GM21723 (cell line): Measurements from ENCODE around the gene SLC49A3.
A peak's percentile ranks its signal among the peaks of the same experiment; 100 is the strongest.
"Not testable (repeated sequence)": the region's sequence is repeated elsewhere in the genome, so short reads cannot be mapped to it uniquely, and the experiment has no call there.

Experiments
- ATAC-seq: cut with Tn5 transposase; IDR thresholded peaks from one replicate; pipeline ENCODE4 v1.9.1; 2021; ENCODE audit warnings: mild to moderate bottlenecking, moderate library complexity; ENCODE audit not compliant: unreplicated experiment

Gene SLC49A3

DNA sequence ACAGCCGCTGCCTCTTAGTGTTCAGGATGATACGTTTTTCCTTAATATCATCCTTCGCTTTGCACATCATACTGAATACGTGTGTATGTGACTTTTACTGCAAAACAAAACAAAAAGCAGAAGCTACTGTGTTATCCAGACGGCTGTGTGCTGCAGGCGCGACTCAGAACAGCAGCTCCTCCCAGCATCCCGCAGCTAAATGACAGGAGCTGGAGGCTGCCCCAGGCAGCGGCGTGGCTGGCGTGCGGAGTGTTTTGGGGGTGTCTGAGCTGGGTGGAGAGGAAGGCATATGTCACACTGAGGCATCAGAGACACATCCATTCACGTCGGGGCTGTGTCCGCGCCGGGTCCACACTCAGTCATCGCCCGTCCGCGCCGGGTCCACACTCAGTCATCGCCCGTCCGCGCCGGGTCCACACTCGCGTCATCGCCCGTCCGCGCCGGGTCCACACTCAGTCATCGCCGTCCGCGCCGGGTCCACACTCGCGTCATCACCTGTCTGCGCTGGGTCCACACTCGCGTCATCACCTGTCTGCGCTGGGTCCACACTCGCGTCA, 33.3 kb upstream of the SLC49A3 start:
- no peak for ATAC-seq

DNA sequence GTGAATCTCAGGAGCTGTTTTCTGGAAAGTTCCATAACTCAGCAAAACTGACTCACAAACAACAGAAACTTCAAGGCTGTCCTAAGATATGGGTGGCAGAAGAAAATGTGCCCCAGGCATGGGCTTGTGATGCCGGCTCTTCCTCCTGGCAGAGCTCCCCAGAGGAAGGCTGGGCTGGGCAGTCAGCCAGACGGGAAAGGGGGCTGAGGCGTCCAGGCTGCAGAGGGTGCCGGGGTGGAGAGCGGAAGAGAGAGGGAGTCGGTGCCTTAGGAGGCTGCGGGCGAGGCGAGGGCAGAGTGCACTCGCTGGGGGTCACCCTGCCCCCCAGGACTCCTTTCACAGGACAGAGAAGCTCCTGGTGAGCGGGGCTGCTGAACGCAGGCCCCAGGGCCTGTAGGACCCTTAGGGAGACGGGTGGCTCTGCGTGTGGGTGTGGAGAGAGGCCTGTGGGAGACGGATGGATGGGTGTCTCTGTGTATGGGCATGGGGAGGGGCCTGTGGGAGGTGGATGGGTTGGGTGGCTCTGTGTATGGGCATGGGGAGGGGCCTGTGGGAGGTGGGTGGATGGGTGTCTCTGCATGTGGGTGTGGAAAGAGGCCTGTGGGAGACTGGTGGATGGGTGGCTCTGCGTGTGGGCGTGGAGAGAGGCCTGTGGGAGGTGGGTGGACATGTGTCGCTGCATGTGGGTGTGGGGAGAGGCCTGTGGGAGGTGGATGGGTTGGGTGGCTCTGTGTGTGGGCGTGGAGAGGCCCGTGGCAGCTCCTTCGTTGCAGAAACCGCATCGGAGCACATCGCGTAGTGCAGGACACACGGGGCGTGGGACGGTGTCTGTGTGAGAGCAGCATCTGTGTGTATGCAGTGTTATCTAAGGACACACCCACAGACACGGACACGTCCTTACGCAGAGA, 32.6 kb upstream of the SLC49A3 start:
- ATAC-seq: no peak

DNA sequence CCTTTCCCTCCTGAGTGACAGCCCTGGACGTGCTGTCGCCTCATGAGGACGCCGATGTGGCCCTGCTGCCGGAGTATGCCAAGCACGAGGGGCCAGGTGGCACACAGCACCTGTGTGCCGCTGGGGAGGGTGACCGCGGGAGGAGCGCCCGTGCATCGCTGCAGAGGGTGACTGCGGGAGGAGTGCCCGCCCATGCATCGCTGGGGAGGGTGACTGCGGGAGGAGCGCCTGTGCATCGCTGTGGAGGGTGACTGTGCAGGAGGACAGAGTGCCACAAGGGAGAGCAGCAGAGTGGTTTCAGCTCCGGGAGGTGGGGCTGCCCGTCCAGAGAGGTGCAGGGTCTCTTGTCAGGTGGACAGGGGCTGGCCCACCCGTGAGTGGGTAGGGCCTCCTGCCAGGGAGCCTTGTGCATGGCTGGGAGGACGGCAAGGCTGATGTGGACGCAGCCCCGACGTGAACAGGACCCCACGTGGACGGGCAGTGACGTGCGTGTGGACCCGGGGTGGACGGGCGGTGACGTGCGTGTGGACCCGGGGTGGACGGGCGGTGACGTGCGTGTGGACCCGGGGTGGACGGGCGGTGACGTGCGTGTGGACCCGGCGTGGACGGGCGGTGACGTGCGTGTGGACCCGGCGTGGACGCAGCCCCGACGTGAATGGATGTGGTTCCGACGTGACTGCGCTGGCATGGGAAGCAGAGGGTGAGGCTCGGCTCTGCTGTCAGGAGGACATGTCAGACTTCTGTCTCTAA, 31.3 kb upstream of the SLC49A3 start:
- no peak for ATAC-seq

DNA sequence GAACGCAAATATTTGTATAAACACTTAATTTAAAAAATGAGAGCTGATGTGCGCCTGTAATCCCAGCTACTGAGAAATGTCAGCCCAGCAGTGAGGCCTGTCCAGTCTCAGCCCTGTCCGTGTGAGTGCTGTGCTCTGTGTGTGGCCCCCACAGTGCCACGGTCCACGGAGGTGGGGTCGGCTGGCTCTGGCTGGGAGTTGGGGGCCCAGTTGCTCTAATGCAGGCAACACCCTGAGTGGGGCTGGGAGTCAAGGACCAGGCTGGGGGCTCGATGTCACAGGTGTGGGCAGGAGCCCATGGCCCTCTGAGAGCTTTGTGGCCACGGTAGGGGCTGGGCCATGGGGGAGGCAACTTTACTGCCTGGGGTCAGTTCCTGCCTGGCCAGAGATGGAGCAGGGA, 29.5 kb upstream of the SLC49A3 start:
- ATAC-seq: no peak

DNA sequence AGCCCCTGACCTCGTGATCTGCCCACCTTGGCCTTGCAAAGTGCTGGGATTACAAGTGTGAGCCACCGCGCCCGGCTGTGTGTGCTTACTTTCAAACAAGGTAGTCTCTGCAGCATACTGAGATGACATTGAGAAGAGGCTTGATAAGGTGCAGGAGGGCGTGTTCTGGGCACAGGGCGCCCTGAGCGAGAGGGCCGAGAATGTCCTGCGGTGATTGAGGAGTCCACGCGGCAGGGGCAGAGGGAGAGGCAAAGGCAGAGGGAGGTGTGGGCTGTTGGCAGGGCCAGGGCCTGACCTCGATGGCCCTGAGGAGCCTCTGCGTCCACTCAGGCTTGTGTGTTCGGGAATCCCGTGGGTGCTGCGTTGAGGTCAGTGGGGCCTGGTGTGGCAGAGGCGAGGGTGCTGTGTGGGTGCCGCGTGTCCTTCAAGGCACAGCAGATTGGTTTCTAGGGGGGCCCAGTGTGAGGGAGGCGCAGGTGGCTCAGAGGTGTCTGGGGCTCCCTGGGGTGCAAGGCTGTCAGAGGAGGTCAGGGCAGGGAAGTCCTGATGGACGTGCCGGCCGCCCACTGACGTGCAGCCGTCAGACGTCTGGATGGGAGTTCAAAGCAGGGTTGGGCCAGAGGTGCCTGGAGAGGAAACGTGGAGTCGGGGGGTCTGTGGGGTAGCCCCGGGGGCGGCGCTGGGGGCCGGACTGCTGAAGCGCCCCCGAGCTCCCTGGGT, 28.8 kb upstream of the SLC49A3 start:
- ATAC-seq: no peak

DNA sequence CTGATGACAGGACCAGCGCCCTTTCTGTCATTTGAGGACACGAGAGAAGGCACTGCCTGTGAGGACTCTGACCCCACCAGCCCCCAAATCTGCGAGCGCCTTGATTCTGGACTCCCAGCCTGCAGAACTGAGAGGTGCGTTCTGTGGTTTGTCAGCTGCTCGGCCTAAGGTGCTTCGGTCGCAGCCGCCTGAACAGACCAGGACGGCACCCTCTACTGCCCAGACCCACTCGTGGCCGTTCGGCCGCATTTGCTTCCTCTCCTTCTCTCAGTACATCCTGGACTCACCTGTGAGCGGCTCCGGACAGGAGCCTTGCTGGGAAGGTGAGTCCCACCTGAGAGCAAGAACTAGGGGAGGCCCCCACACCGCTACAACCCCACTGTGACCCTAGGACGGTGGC, 25.1 kb upstream of the SLC49A3 start:
- ATAC-seq: no peak

DNA sequence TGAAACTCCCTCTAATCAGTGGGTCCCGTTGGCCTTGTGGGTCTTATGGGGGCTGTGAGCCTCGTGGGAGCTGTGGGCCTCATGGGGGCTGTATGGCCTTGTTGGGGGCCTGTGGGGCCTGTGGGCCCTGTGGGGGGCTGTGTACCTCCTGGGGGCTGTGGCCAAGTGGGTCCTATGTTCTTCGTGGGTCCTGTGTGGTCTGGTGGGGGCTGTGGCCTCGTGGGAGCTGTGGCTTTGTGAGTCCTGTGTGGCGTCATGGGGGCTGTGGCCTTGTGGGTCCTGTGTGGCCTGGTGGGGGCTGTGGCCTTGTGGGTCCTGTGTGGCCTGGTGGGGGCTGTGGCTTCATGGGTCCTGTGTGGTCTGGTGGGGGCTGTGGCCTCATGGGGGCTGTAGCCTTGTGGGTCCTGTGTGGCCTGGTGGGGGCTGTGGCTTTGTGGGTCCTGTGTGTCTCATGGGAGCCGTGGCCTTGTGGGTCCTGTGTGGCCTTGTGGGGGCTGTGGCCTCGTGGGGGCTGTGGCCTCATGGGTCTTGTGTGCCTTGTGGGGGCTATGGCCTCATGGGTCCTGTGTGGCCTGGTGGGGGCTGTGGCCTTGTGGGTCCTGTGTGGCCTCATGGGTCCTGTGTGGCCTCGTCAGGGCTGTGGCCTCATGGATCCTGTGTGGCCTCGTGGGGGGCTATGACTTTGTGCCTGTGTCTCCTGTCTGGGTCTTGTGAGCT, 24.1 kb upstream of the SLC49A3 start:
- no peak for ATAC-seq

DNA sequence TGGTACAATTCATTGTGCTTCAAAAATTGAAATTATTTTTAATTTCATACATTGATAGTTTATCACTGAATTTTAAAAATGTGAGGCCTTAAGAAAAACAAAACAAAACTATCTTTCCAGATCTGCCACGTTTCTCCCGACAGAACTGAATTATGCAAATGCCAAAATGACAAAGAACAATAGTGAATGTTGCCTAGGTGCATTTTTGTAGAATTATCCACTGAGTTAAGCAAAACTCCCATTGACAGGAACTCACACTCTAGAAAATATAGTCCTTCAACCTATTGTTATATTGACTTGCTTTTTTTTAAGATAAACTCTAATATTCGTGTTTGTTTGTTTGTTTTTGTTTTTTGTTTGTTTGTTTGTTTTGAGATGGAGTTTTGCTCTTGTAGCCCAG, 23.1 kb upstream of the SLC49A3 start:
- ATAC-seq: no peak

DNA sequence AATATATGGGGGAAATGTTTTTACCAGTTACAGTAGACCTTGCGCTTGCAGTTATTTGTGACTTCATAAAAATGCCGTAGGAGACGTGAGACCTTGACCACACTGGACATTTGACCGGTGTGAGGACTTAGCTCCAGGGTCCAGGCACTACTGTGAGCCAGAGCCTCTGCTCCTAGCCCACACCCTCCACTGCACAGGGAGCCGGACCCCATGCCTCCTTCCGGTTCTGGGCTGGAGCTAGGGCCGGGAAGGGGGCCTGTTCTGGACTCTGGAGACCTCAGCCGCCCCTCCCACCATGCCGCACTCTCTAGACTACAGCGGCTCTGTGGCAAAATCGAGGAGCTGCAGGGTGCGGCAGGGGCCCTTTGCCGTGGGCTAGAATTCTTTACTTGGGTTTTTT, 22.0 kb upstream of the SLC49A3 start:
- ATAC-seq: no peak

DNA sequence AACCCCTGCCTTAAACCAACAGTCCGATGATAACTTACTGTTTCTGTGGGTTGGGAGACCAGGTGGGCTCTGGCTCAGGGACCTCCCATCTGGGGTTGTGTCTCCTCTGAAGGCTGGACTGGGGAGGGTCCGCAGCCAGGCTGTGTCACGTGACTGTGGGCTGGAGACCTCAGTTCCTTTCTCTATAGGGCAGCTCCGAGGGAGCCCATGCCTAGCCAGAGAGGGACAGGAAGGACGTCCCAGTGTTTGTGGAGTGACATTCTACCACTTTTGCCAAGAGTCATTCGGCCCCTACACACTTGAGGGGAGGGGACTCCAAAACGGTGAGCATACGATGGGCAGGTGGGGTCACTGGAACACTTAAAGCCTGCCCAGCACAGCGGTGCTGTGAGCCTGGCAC, 21.2 kb upstream of the SLC49A3 start:
- ATAC-seq: no peak

DNA sequence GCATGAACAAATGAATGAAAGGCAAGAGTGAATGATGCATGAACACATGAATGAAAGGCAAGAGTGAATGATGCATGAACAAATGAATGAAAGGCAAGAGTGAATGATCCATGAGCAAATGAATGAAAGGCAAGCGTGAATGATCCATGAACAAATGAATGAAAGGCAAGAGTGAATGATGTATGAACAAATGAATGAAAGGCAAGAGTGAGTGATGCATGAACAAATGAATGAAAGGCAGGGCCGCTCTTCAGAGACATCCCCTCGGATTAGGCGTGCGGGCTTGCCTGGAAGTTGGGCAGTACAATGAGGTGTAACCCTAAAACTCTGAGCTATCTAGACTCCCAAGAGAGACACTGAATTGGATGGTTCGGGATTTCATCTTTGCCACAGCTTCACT, 20.4 kb upstream of the SLC49A3 start:
- ATAC-seq: no peak

DNA sequence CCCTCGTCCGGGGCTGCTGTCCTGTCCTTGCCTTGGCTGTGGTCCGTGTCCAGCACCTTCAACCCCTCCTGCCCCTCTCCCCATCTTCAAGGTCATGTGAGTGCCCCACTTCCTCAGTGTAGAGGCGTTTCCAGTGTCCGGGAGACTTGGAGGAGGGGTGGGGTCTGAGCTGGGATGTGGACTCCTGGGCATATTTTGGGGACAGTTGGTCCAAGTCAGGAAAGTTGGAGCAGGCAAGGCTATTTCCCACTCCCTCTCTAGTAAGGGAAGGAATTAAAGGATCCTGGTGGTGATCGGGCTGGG, 19.6 kb upstream of the SLC49A3 start:
- no peak for ATAC-seq

DNA sequence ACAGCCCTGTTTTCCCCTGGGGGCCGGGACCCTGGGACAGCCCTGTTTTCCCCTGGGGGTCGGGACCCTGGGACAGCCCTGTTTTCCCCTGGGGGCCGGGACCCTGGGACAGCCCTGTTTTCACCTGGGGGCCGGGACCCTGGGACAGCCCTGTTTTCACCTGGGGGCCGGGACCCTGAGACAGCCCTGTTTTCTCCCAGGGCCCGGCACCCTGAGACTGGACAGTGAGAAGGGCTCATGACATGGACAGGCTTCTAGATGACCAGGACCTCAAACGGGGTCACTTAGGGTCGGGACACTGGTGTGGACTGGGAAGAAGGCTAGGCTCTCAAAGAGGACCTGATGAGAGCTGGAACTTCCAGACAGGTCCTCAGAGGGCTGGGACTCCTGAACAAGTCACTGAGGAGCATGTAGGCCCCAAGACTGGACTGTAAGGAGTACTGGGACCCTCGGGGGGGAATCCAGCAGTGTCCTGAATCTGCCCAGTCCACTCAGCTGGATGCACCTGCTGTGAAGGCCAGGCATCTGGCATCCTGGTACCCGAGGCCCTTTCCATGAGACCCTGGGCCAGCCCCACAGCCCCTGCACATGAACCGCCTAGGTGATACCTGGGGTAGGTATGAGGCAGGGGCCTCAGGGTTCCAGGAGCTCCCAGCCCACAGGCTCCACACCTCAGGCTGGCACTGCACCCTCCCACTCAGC, 19.1 kb upstream of the SLC49A3 start:
- no peak for ATAC-seq

DNA sequence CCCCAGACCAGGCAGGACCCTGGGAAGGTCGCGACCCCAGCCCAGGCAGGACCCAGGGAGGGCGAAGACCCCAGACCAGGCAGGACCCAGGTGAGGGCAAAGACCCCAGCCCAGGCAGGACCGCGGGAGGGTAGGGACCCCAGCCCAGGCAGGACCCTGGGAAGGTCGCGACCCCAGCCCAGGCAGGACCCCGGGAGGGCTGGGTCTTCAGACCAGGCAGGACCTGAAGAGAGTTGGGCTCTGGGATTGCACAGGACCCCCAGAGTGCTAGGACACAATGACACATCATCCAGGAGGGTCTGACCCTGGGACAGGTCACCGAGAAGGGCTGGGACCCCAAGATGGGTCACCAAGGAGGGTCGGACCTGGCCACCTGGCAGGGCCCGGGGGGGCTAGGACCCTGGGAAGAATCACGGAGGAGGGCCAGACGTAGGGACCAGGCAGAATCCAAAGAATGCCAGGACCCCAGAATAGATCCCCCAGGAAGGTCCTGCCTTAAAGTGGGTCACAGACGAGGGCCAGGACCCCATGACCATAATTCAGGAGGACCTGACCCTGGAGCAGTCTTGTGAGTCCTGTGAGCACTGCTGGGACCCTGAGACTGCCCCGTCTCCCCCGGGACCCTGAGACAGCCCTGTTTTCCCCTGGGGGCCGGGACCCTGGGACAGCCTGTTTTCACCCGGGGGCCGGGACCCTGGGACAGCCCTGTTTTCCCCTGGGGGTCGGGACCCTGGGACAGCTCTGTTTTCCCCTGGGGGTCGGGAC, 18.1 kb upstream of the SLC49A3 start:
- ATAC-seq: no peak

DNA sequence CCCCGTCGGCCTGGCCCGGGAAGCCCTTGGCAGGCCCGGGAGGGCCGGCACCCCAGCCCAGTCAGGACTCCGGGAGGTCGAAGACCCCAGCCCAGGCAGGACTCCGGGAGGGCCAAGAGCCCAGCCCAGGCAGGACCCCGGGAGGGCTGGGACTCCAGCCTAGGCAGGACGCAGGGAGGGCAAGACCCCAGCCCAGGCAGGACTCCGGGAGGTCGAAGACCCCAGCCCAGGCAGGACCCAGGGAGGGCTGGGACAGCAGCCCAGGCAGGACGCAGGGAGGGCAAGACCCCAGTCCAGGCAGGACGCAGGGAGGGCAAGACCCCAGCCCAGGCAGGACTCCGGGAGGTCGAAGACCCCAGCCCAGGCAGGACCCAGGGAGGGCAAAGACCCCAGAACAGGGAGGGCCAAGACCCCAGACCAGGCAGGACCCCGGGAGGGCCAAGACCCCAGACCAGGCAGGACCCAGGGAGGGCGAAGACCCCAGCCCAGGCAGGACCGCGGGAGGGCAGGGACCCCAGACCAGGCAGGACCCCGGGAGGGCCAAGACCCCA, 17.2 kb upstream of the SLC49A3 start:
- not testable (repeated sequence) for ATAC-seq

DNA sequence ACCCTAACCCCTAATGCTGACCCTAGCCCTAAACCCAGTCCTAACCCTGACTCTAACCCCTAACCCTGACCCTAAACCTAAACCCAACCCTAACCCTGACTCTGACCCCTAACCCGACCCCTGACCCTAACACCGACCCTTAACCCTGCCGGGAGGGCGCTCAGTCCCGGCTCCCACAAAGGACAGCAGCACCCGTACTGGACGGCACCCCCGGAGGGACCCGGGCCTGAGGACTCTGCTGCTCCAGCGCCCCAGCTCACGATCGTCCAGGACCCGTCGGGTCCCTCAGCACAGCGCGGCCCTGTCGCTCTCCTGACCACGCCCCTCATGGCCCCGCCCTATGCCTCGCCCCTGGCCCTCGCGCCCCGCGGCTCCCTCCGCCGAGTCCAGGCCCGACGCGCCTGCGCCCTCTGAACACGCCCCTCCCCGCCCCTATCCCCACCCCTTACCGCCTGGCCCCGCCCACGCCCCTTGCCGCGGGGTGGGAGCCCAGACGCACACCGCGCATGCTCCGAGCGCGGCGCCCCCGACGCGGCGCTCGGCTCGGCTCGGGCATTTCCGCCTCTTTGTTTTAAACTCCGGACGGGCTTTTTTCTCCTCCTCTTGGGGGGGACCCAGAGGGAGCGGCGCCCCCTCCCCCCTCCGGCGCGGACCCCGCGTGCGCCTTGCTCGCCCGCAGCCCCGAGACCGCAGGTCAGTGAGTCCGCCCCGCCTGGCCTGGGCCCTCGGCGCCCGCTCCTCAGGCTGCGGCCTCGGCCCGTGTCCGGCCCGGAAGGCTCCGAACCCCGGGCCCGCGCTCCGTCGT, 16.5 kb upstream of the SLC49A3 start, which contains the start of gene PCGF3:
Gene PCGF3, plus strand, starts transcription at position 555 of the 805 bp plus-strand sequence. CDS start 27,849 bp downstream, outside the sequence.
- peak; percentile 87 for ATAC-seq

DNA sequence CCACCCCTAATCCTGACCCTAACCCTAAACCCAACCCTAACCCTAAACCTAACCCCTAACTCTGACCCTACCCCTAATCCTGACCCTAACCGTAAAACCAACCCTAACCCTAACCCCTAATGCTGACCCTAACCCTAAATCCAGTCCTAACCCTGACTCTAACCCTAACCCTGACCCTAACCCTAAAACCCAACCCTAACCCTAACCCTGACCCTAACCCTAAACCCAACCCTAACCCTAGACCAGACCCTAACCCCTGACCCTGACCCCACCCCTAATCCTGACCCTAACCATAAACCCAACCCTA, 16.0 kb upstream of the SLC49A3 start:
- no peak for ATAC-seq

DNA sequence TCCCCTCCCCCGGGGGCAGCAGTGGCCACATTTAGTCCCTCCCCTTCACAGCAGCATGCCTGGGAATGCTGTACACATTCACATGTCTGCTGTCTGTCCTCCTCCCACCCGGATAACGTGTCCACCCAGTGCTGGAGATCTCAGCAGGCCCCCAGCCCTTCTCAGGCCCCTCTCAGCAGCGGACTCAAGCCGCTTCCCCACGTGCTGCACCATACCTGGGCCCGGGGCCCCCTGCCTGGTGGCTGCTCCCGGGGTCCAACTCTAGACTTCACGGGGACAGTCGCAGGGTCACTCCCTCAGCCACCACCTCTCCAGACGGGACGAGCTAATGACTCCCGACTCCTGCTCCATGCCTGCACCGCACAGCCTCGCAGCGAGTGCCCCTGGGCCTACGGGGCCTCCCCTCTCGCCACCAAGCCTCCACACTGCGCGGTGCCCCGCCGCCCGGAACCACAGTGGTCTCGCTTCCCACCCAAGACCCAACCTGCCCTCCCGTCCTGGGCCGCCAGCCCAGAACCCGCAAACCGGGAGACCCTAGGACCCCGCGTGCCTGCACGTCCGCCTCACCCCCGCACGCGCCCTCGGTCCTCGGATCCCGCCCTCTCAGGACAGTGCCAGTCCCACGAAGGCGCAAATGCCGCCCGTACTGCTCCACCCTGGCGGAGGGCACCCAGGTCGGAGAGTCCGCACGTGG, 15.4 kb upstream of the SLC49A3 start:
- ATAC-seq: no peak
